Purkinje cell (primary cell): ENCODE data around the gene DKK2. TPM values are rescaled to one million over a fixed set of nuclear protein-coding genes. Genes with fewer than 3 reads are reported as not detected.

Experiments
- polyA plus RNA-seq: library from polyadenylated mRNA; unstranded; fragments of >200 nt; fragmentation: Nextera tagmentation; gene quantifications from 2 replicates; pipeline ENCODE4 v1.2.1, GENCODE V29; 2014

Gene DKK2, protein sequence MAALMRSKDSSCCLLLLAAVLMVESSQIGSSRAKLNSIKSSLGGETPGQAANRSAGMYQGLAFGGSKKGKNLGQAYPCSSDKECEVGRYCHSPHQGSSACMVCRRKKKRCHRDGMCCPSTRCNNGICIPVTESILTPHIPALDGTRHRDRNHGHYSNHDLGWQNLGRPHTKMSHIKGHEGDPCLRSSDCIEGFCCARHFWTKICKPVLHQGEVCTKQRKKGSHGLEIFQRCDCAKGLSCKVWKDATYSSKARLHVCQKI
- polyA plus RNA-seq, result 2.3 TPM in 1 of 2 replicates, not detected in the other

DNA sequence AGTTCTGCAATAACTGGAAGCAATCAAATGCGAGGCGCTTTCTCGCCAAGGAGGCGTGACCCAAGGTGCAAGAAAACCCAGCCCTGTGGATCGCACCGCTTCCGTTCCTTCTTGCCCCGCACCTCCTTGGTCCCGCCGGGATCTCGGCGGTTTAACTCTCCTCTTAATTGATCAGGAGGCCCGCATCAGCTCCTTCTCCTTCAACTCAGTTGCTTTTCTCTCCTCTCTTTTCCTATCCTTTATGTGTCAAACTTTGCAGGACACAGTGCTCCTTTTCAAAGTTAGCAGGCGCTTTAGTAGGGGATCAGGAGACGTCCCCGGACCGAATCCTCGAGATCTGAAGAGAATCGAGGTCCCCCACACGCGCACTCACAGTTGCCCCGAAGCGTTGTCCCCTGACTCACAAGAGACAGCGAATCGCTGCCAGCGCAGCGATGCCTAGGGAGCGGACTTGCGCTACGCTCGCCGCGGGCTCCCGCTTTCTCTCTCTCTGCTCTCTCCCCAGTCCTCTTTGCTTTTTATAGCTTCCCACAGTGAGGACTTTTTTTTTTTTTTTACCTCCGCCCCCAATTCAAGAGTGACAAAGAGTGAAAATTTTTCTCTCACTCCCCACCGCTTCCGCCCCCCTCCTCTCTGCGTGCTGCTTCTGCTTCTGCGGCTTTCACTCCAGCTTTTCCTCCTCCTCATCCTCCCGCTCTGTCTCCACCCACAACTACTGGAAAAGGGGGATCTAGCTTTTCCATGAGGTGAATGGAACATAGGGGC, at the start of gene DKK2:
DKK2 (minus strand) TSS at position 495 of the 765 bp plus-strand sequence. CDS start 722 bp downstream, outside the sequence.

